Measurements from ENCODE around the gene XPC.

The XPC gene

GRCh38 chr3:14142567-14143270, 35.7 kb downstream of the XPC start:
- H3K4me3 ChIP-seq (replicated peaks; ENCODE audit: low read depth, low read length) = no peak overlapping the region
- TF ChIP-seq, protein P1, sequence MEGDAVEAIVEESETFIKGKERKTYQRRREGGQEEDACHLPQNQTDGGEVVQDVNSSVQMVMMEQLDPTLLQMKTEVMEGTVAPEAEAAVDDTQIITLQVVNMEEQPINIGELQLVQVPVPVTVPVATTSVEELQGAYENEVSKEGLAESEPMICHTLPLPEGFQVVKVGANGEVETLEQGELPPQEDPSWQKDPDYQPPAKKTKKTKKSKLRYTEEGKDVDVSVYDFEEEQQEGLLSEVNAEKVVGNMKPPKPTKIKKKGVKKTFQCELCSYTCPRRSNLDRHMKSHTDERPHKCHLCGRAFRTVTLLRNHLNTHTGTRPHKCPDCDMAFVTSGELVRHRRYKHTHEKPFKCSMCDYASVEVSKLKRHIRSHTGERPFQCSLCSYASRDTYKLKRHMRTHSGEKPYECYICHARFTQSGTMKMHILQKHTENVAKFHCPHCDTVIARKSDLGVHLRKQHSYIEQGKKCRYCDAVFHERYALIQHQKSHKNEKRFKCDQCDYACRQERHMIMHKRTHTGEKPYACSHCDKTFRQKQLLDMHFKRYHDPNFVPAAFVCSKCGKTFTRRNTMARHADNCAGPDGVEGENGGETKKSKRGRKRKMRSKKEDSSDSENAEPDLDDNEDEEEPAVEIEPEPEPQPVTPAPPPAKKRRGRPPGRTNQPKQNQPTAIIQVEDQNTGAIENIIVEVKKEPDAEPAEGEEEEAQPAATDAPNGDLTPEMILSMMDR (IDR thresholded peaks at IDR 0.05; ENCODE audit: low read depth, low read length, missing control alignments) = no peak
- DNase-seq (ENCODE audit: extremely low read depth, low read depth) = no peak

- TF ChIP-seq, protein P1 (IDR thresholded peaks at IDR 0.05; ENCODE audit: low read depth, low read length, missing control alignments) = no peak
- H3K4me3 ChIP-seq (replicated peaks; ENCODE audit: low read depth, low read length) = no peak overlapping the region
- no peak for DNase-seq (ENCODE audit: extremely low read depth, low read depth)
Measured at GRCh38 chr3:14141602-14142341, 36.6 kb downstream of the XPC start.

- TF ChIP-seq, protein P1 (IDR thresholded peaks at IDR 0.05; ENCODE audit: low read depth, low read length, missing control alignments) = no peak
- no peak for DNase-seq (ENCODE audit: extremely low read depth, low read depth)
Measured at GRCh38 chr3:14141144-14141543, 37.3 kb downstream of the XPC start.

DNA sequence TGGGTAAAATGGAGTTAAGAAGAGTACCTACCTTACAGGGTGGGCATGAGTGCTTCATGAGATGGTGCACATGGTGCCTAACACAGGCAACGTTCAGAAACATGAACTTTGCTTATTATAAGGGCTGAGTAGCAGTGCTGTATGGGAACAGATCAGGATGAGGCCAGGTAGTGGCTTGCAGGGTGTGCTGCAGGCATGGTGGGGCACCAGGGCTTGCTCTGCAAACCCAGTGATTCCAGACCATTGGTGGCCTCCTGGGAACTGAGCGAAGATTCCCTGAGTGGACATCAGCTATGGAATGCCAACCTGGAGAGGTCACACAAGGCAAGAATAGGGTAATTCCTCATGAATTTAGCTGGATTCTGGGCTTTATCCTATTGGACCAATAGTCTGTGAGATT, 37.7 kb downstream of the XPC start:
- TF ChIP-seq, protein P1 (IDR thresholded peaks at IDR 0.05; ENCODE audit: low read depth, low read length, missing control alignments) = no peak
- no peak overlapping the region for H3K4me3 ChIP-seq (replicated peaks; ENCODE audit: low read depth, low read length)
- DNase-seq (ENCODE audit: extremely low read depth, low read depth) = no peak

More at GRCh38 chr3:14141144-14141543, 37.3 kb downstream of the XPC start:
- H3K4me3 ChIP-seq (replicated peaks; ENCODE audit: low read depth, low read length) = no peak overlapping the region

GRCh38 chr3:14139771-14140170, 38.6 kb downstream of the XPC start:
- no peak overlapping the region for H3K4me3 ChIP-seq (replicated peaks; ENCODE audit: low read depth, low read length)
- no peak for DNase-seq (ENCODE audit: extremely low read depth, low read depth)
- TF ChIP-seq, protein P1 (IDR thresholded peaks at IDR 0.05; ENCODE audit: low read depth, low read length, missing control alignments) = no peak

DNA sequence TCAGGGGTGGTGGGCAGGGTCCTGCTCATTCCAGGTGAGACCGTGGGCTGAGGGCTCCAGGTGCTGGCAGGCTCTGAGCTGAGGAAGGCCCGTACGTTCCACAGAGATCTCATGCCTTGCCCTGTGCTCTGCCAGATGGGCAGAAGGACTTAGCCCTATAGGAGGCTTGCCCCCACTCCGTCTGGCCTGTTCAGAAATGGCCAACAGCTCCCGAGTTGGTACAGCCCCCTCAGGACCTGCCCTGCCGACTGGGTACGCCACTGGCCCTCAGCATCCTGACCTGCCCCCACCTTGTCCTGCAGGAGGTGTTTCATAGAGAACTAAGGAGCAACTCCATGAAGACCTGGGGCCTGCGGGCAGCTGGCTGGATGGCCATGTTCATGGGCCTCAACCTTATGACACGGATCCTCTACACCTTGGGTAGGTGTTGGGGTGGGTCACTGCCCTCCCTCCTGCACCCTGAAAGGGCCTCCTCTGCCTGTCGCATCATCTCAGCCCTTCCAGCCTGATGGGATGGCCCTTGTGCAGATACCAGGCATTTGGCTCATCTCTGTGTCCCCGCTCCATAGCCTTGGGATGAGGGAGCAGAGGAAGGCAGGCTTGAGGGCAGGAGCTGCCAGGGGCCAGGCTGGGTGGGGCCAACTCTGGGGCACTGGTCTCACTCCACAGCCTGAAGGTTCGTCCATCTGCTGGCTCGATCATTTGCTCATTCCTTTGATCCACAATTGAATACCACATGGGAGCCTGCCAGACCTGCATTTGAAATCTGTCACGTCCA, 39.3 kb downstream of the XPC start:
- no peak for DNase-seq (ENCODE audit: extremely low read depth, low read depth)
- no peak overlapping the region for H3K4me3 ChIP-seq (replicated peaks; ENCODE audit: low read depth, low read length)
- TF ChIP-seq, protein P1 (IDR thresholded peaks at IDR 0.05; ENCODE audit: low read depth, low read length, missing control alignments) = no peak
